ENCODE measurements around the gene TRAPPC14.

Gene TRAPPC14

DNA sequence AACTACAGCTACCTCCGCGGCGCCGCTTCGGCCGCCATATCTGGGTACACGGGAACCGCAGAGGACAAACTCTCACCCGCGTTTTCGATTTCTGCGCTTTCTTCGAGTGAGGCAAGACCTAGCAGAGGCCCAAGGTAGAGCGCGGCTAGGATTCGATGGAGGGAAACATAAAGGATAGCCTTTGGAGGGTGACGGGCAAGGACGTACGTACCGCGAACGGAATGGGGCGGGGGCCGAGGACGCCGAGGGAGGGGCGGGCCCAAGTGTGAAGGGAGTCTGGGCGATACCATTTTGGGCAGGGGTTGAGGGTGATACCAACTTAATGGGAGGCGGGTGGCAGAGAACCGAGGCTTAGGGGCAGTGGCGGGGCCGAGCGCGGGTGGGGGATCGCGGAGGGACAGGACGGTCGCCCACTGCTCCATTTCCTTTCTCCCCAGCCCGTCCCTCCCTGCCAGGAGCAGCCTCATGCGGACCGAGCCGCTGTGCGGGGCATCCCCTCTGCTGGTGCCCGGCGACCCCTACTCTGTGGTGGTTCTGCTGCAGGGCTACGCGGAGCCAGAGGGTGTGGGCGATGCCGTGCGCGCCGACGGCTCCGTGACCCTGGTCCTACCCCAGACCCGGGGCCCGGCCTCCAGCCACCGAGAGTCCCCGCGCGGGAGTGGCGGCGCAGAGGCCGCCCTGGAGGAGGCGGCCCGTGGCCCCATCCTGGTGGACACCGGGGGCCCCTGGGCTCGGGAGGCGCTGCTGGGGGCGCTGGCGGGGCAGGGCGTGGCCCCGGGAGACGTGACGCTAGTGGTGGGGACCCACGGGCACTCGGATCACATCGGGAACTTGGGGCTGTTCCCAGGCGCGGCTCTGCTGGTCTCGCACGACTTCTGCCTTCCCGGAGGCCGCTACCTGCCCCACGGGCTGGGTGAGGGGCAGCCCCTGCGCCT is 31.3 kb downstream of the TRAPPC14 start, which contains the start of gene MBLAC1:
MBLAC1 (plus strand) TSS at position 37 of the 935 bp plus-strand sequence; CDS start at position 466, 429 bp downstream.
- TF ChIP-seq EZH2phosphoT487 (conservative IDR thresholded peaks at IDR 0.05; ENCODE audit: low read length): no peak
- TF ChIP-seq, protein P1, sequence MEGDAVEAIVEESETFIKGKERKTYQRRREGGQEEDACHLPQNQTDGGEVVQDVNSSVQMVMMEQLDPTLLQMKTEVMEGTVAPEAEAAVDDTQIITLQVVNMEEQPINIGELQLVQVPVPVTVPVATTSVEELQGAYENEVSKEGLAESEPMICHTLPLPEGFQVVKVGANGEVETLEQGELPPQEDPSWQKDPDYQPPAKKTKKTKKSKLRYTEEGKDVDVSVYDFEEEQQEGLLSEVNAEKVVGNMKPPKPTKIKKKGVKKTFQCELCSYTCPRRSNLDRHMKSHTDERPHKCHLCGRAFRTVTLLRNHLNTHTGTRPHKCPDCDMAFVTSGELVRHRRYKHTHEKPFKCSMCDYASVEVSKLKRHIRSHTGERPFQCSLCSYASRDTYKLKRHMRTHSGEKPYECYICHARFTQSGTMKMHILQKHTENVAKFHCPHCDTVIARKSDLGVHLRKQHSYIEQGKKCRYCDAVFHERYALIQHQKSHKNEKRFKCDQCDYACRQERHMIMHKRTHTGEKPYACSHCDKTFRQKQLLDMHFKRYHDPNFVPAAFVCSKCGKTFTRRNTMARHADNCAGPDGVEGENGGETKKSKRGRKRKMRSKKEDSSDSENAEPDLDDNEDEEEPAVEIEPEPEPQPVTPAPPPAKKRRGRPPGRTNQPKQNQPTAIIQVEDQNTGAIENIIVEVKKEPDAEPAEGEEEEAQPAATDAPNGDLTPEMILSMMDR (IDR thresholded peaks at IDR 0.05; ENCODE audit: insufficient read depth, low read length, poor library complexity, severe bottlenecking): no peak
- Histone ChIP-seq H3F3A (ENCODE audit: insufficient read depth) (peaks cover 31% of the 10 kb centered on the region), H3K27ac (ENCODE audit: low read depth, low read length) (peak within 1 kb of the TSS; percentile 92), H3K79me2 (ENCODE audit: insufficient read depth, low read length) (peaks cover 14% of the 10 kb centered on the region), H3K9ac (ENCODE audit: low read length) (peak within 1 kb of the TSS; percentile 84), H3K9me3 (ENCODE audit: insufficient read depth, low read length) (no peaks in the 10 kb centered on the region), H3K36me3 (ENCODE audit: low read length) (no peaks in the 10 kb centered on the region), H4K20me1 (ENCODE audit: low read depth, low read length) (no peaks in the 10 kb centered on the region), H2AFZ (ENCODE audit: low read depth, low read length, severe bottlenecking) (peak within 1 kb of the TSS; percentile 62), H3K4me2 (ENCODE audit: low read depth, low read length, poor library complexity, severe bottlenecking) (peak within 1 kb of the TSS; percentile 94), H3K4me3 (ENCODE audit: insufficient read depth, low read length, poor library complexity, severe bottlenecking) (peak within 1 kb of the TSS; percentile 71), H3K9me2 (replicated peaks; ENCODE audit: insufficient read depth, low read length) (no peaks in the 10 kb centered on the region), H3K27me3 (ENCODE audit: low read length) (no peaks in the 10 kb centered on the region)

DNA sequence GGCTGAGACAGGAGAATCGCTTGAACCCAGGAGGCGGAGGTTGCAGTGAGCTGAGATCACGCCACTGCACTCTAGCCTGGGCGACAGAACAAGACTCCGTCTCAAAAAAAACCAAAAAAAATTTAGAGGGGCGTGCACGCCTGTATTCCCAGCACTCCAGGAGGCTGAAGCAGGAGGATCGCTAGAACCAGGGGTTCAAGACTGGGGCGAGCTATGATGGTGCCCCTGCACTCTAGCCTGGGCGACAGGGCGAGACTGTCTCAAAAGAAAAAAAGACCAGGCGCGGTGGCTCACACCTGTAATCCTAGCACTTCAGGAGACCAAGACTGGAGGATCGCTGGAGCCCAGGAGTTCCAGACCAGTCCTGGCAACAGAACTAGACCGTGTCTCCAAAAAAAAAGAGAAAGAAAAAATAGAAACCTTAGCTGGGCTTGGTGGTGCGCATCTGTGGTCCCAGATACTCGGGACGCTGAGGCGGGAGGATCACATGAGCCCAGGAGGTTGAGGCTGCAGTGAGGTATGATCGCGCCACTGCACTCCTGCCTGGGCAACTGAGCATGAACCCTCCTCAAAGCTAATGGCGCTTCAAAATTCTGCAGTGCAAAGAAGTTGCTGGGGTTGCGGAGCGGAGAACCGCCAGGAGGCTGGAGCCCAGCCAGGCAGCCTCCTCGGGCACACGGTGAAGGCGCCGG is 32.1 kb downstream of the TRAPPC14 start:
- Histone ChIP-seq H2AFZ (ENCODE audit: low read depth, low read length, severe bottlenecking) (peak overlapping the region; percentile 62), H3K4me3 (ENCODE audit: insufficient read depth, low read length, poor library complexity, severe bottlenecking) (peak overlapping the region; percentile 71), H3K79me2 (ENCODE audit: insufficient read depth, low read length) (peaks cover 14% of the 10 kb centered on the region), H3F3A (ENCODE audit: insufficient read depth) (peaks cover 31% of the 10 kb centered on the region), H3K9me3 (ENCODE audit: insufficient read depth, low read length) (no peaks in the 10 kb centered on the region), H3K27ac (ENCODE audit: low read depth, low read length) (peak overlapping the region; percentile 92), H3K36me3 (ENCODE audit: low read length) (no peaks in the 10 kb centered on the region), H3K9me2 (replicated peaks; ENCODE audit: insufficient read depth, low read length) (no peaks in the 10 kb centered on the region), H3K9ac (ENCODE audit: low read length) (peak overlapping the region; percentile 84), H3K27me3 (ENCODE audit: low read length) (no peaks in the 10 kb centered on the region), H4K20me1 (ENCODE audit: low read depth, low read length) (no peaks in the 10 kb centered on the region), H3K4me2 (ENCODE audit: low read depth, low read length, poor library complexity, severe bottlenecking) (peak overlapping the region; percentile 94)
- no peak for TF ChIP-seq EZH2phosphoT487 (conservative IDR thresholded peaks at IDR 0.05; ENCODE audit: low read length)
- TF ChIP-seq, protein P1 (IDR thresholded peaks at IDR 0.05; ENCODE audit: insufficient read depth, low read length, poor library complexity, severe bottlenecking): no peak

DNA sequence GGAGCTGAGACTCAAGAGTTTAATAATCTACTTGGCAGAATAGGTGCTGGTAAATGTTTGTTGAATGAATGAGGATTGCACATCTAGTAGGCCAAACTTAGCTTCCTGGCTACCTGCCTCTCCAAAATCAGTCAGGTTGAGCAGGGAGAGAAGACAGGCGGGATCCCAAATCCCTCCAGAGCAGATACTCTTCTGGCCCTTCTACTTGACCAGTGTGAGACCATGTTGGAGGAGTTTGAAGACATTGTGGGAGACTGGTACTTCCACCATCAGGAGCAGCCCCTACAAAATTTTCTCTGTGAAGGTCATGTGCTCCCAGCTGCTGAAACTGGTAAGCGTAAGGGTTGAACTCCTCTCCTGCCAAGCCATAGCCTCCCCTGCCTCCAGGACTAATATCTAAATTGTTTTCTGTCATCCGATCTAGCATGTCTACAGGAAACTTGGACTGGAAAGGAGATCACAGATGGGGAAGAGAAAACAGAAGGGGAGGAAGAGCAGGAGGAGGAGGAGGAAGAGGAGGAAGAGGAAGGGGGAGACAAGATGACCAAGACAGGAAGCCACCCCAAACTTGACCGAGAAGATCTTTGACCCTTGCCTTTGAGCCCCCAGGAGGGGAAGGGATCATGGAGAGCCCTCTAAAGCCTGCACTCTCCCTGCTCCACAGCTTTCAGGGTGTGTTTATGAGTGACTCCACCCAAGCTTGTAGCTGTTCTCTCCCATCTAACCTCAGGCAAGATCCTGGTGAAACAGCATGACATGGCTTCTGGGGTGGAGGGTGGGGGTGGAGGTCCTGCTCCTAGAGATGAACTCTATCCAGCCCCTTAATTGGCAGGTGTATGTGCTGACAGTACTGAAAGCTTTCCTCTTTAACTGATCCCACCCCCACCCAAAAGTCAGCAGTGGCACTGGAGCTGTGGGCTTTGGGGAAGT is 34.0 kb downstream of the TRAPPC14 start:
- Histone ChIP-seq H3K4me2 (ENCODE audit: low read depth, low read length, poor library complexity, severe bottlenecking) (peak overlapping the region; percentile 94), H3K27me3 (ENCODE audit: low read length) (no peaks in the 10 kb centered on the region), H4K20me1 (ENCODE audit: low read depth, low read length) (no peaks in the 10 kb centered on the region), H3K9ac (ENCODE audit: low read length) (peak overlapping the region; percentile 4; the same call in 1 of the 2 replicates), H3K4me3 (ENCODE audit: insufficient read depth, low read length, poor library complexity, severe bottlenecking) (no peak overlapping the region), H3K9me2 (replicated peaks; ENCODE audit: insufficient read depth, low read length) (no peaks in the 10 kb centered on the region), H3K27ac (ENCODE audit: low read depth, low read length) (peak overlapping the region; percentile 28), H3K79me2 (ENCODE audit: insufficient read depth, low read length) (peaks cover 14% of the 10 kb centered on the region), H3K9me3 (ENCODE audit: insufficient read depth, low read length) (no peaks in the 10 kb centered on the region), H3K36me3 (ENCODE audit: low read length) (no peaks in the 10 kb centered on the region), H3F3A (ENCODE audit: insufficient read depth) (peaks cover 40% of the 10 kb centered on the region), H2AFZ (ENCODE audit: low read depth, low read length, severe bottlenecking) (no peak overlapping the region)
- TF ChIP-seq, protein P1 (IDR thresholded peaks at IDR 0.05; ENCODE audit: insufficient read depth, low read length, poor library complexity, severe bottlenecking): no peak
- TF ChIP-seq EZH2phosphoT487 (conservative IDR thresholded peaks at IDR 0.05; ENCODE audit: low read length): no peak

All from SU-DHL-6 (cell line).